CD4-positive, CD25-positive, alpha-beta regulatory T cell (primary cell): Measurements from ENCODE around the gene CEMIP. TPM values are rescaled to one million over a fixed set of nuclear protein-coding genes. Genes with fewer than 3 reads are reported as not detected.

ENCODE experiments used
- ATAC-seq, 2 donors: fragments of 150-1000 bp; cut with Tn5 transposase; one replicate each; pipeline ENCODE4 v1.10.0; 2021; ENCODE audit warnings: low read depth in 2 of 2, moderate number of reproducible peaks in 2 of 2, moderate library complexity in 1 of 2
- DNase-seq, 3 donors: peaks; one replicate each; pipeline versions ENCODE4 v3.0.0 to v3.0.0-alpha.2; 2012 to 2022; ENCODE audit warnings: mixed read lengths in 1 of 3
- H3K27ac ChIP-seq: one replicate; pipeline ENCODE4 v1.7.0; 2013; ENCODE audit warnings: mild to moderate bottlenecking, low read length; ENCODE audit not compliant: insufficient read depth, poor library complexity, severe bottlenecking
- H3K27me3 ChIP-seq: one replicate; pipeline ENCODE4 v1.7.0; 2013; ENCODE audit warnings: low read length; ENCODE audit not compliant: control insufficient read depth, insufficient read depth
- H3K36me3 ChIP-seq: one replicate; pipeline ENCODE4 v1.7.0; 2013; ENCODE audit warnings: mild to moderate bottlenecking, low read length, moderate library complexity; ENCODE audit not compliant: control insufficient read depth, insufficient read depth
- H3K4me1 ChIP-seq: 2 replicates; pipeline ENCODE4 v1.7.0; 2013; ENCODE audit warnings: mild to moderate bottlenecking, low read length; ENCODE audit not compliant: insufficient read depth, control insufficient read depth, poor library complexity, severe bottlenecking
- H3K4me3 ChIP-seq: one replicate; pipeline ENCODE4 v1.7.0; 2013; ENCODE audit warnings: low read depth, mild to moderate bottlenecking, low read length, moderate library complexity
- H3K9me3 ChIP-seq, 2 experiments: 1 replicate in 1 of 2; 2 replicates in 1 of 2; pipeline ENCODE4 v1.7.0; 2013; ENCODE audit warnings: low read length in 2 of 2, mild to moderate bottlenecking in 1 of 2, moderate library complexity in 1 of 2; ENCODE audit not compliant: control insufficient read depth in 2 of 2
- H3K27ac Mint-ChIP-seq, 3 donors: one replicate each; pipeline ENCODE4 v1.8.0; 2020 to 2022; ENCODE audit warnings: mild to moderate bottlenecking in 3 of 3, mixed read lengths in 3 of 3, moderate library complexity in 2 of 3
- H3K27me3 Mint-ChIP-seq: one replicate; pipeline ENCODE4 v1.8.0; 2022; ENCODE audit warnings: mild to moderate bottlenecking, mixed read lengths
- H3K36me3 Mint-ChIP-seq: one replicate; pipeline ENCODE4 v1.8.0; 2020; ENCODE audit warnings: mixed read lengths
- H3K4me1 Mint-ChIP-seq, 4 donors: one replicate each; pipeline ENCODE4 v1.8.0; 2020 to 2022; ENCODE audit warnings: mixed read lengths in 4 of 4, mild to moderate bottlenecking in 1 of 4
- H3K4me3 Mint-ChIP-seq, 4 donors: one replicate each; pipeline ENCODE4 v1.8.0; 2020 to 2022; ENCODE audit warnings: mild to moderate bottlenecking in 4 of 4, mixed read lengths in 4 of 4, moderate library complexity in 3 of 4
- H3K9me3 Mint-ChIP-seq, 7 donors: one replicate each; pipeline ENCODE4 v1.8.0; 2020 to 2022; ENCODE audit warnings: mixed read lengths in 7 of 7, mild to moderate bottlenecking in 3 of 7, moderate library complexity in 2 of 7
- polyA plus RNA-seq, 4 donors: library from polyadenylated mRNA; unstranded; fragments of 300-500 nt; fragmentation: Illumina TruSeq; gene quantifications; one replicate each; pipeline ENCODE4 v1.2.3, GENCODE V29; 2021
- total RNA-seq: library from RNA; stranded (reverse); gene quantifications from one replicate; pipeline ENCODE4 v1.2.3, GENCODE V29; 2022

Gene CEMIP
- total and polyA plus RNA-seq, 5 donors from 2014 or later: 0.10 to 0.44 TPM; not detected in 3

- H3K27ac Mint-ChIP-seq: no peak overlapping the region
- no peaks in the 10 kb centered on the region for H3K9me3 ChIP-seq
- H3K27me3 ChIP-seq: peaks cover 16% of the 10 kb centered on the region
- H3K36me3 Mint-ChIP-seq: no peaks in the 10 kb centered on the region
- no peak overlapping the region for H3K4me3 ChIP-seq
- H3K27me3 Mint-ChIP-seq: peaks cover 64% of the 10 kb centered on the region
- DNase-seq: no peak
- no peak overlapping the region for H3K4me3 Mint-ChIP-seq
- no peak for ATAC-seq
- H3K9me3 Mint-ChIP-seq: no peaks in the 10 kb centered on the region
- H3K4me1 Mint-ChIP-seq: peaks cover 0 to 2% (median 0%) of the 10 kb centered on the region in 4 donors
- H3K36me3 ChIP-seq: no peaks in the 10 kb centered on the region
- no peak overlapping the region for H3K27ac ChIP-seq
- peaks cover 4% of the 10 kb centered on the region for H3K4me1 ChIP-seq
Observed at GRCh38 chr15:80778621-80778963, 578 bp upstream of the CEMIP start.

GRCh38 chr15:80779658-80780415 lies 667 bp downstream of the CEMIP start:
- H3K27ac Mint-ChIP-seq: no peak overlapping the region
- DNase-seq: no peak
- peaks cover 0 to 2% (median 0%) of the 10 kb centered on the region in 4 donors for H3K4me1 Mint-ChIP-seq
- Histone ChIP-seq H3K4me3 (no peak overlapping the region), H3K4me1 (peaks cover 4% of the 10 kb centered on the region), H3K27me3 (peaks cover 16% of the 10 kb centered on the region), H3K36me3 (no peaks in the 10 kb centered on the region), H3K27ac (no peak overlapping the region), H3K9me3 (no peaks in the 10 kb centered on the region)
- no peak for ATAC-seq
- peak overlapping the region in 2 of 4 donors; percentile 16 to 21 for H3K4me3 Mint-ChIP-seq
- H3K36me3 Mint-ChIP-seq: no peaks in the 10 kb centered on the region
- H3K9me3 Mint-ChIP-seq: no peaks in the 10 kb centered on the region
- H3K27me3 Mint-ChIP-seq: peaks cover 64% of the 10 kb centered on the region

- no peak overlapping the region for H3K4me3 ChIP-seq
- peak overlapping the region in 1 of 4 donors; percentile 21 for H3K4me3 Mint-ChIP-seq
- peaks cover 64% of the 10 kb centered on the region for H3K27me3 Mint-ChIP-seq
- no peaks in the 10 kb centered on the region for H3K36me3 ChIP-seq
- DNase-seq: no peak
- peaks cover 4% of the 10 kb centered on the region for H3K4me1 ChIP-seq
- no peak overlapping the region for H3K27ac Mint-ChIP-seq
- H3K9me3 ChIP-seq: no peaks in the 10 kb centered on the region
- ATAC-seq: no peak
- peaks cover 0 to 2% (median 0%) of the 10 kb centered on the region in 4 donors for H3K4me1 Mint-ChIP-seq
- no peaks in the 10 kb centered on the region for H3K9me3 Mint-ChIP-seq
- H3K27ac ChIP-seq: no peak overlapping the region
- H3K36me3 Mint-ChIP-seq: no peaks in the 10 kb centered on the region
- H3K27me3 ChIP-seq: peaks cover 16% of the 10 kb centered on the region
Observed at GRCh38 chr15:80780416-80781221, 1.4 kb downstream of the CEMIP start.

GRCh38 chr15:80783260-80783659 lies 4.1 kb downstream of the CEMIP start:
- Histone ChIP-seq H3K9me3 (no peaks in the 10 kb centered on the region), H3K27me3 (peaks cover 11% of the 10 kb centered on the region), H3K27ac (no peak overlapping the region), H3K4me1 (peaks cover 4% of the 10 kb centered on the region), H3K4me3 (no peak overlapping the region), H3K36me3 (no peaks in the 10 kb centered on the region)
- peaks cover 49% of the 10 kb centered on the region for H3K27me3 Mint-ChIP-seq
- no peaks in the 10 kb centered on the region for H3K36me3 Mint-ChIP-seq
- H3K9me3 Mint-ChIP-seq: no peaks in the 10 kb centered on the region
- H3K4me3 Mint-ChIP-seq: no peak overlapping the region
- DNase-seq (peak in 1 of 3 donors; percentile 38), ATAC-seq (no peak)
- peaks cover 0 to 2% (median 0%) of the 10 kb centered on the region in 4 donors for H3K4me1 Mint-ChIP-seq
- H3K27ac Mint-ChIP-seq: peak overlapping the region in 1 of 3 donors; percentile 10

GRCh38 chr15:80785335-80785734 lies 6.2 kb downstream of the CEMIP start:
- no peaks in the 10 kb centered on the region for H3K9me3 ChIP-seq
- Mint-ChIP-seq H3K27ac (no peak overlapping the region), H3K9me3 (no peaks in the 10 kb centered on the region), H3K27me3 (peaks cover 47% of the 10 kb centered on the region), H3K36me3 (no peaks in the 10 kb centered on the region), H3K4me1 (no peaks in the 10 kb centered on the region), H3K4me3 (no peak overlapping the region)
- no peak for DNase-seq
- no peaks in the 10 kb centered on the region for H3K36me3 ChIP-seq
- no peak for ATAC-seq
- no peaks in the 10 kb centered on the region for H3K4me1 ChIP-seq
- no peak overlapping the region for H3K27ac ChIP-seq
- H3K4me3 ChIP-seq: no peak overlapping the region
- peaks cover 7% of the 10 kb centered on the region for H3K27me3 ChIP-seq

- Mint-ChIP-seq H3K27me3 (peaks cover 45% of the 10 kb centered on the region), H3K27ac (no peak overlapping the region), H3K9me3 (no peaks in the 10 kb centered on the region), H3K4me3 (no peak overlapping the region), H3K36me3 (no peaks in the 10 kb centered on the region), H3K4me1 (no peaks in the 10 kb centered on the region)
- Histone ChIP-seq H3K4me1 (no peaks in the 10 kb centered on the region), H3K27me3 (peaks cover 7% of the 10 kb centered on the region), H3K9me3 (no peaks in the 10 kb centered on the region), H3K36me3 (no peaks in the 10 kb centered on the region), H3K27ac (no peak overlapping the region), H3K4me3 (no peak overlapping the region)
- ATAC-seq (no peak), DNase-seq (no peak)
Observed at GRCh38 chr15:80785811-80786354, 6.7 kb downstream of the CEMIP start.

- no peak for ATAC-seq
- H3K36me3 ChIP-seq: no peaks in the 10 kb centered on the region
- Mint-ChIP-seq H3K4me3 (no peak overlapping the region), H3K4me1 (no peaks in the 10 kb centered on the region), H3K27me3 (peaks cover 31% of the 10 kb centered on the region), H3K36me3 (no peaks in the 10 kb centered on the region), H3K9me3 (no peaks in the 10 kb centered on the region), H3K27ac (no peak overlapping the region)
- no peak overlapping the region for H3K4me3 ChIP-seq
- H3K9me3 ChIP-seq: no peaks in the 10 kb centered on the region
- H3K27me3 ChIP-seq: peaks cover under 1% of the 10 kb centered on the region
- no peak overlapping the region for H3K27ac ChIP-seq
- no peaks in the 10 kb centered on the region for H3K4me1 ChIP-seq
- no peak for DNase-seq
Observed at GRCh38 chr15:80787316-80787715, 8.1 kb downstream of the CEMIP start.
